Osteoblast (primary cell): ENCODE results near the gene CDK2. TPM values are rescaled to one million over a fixed set of nuclear protein-coding genes. Genes with fewer than 3 reads are reported as not detected.

Experiments used
- DNase-seq: peaks from one replicate; pipeline ENCODE4 v3.0.0; 2011; ENCODE audit warnings: low spot score, mixed read lengths; ENCODE audit not compliant: insufficient read length; ENCODE audit errors: missing footprints
- H2AFZ ChIP-seq: 2 replicates; pipeline ENCODE4 v1.6.0; 2011; ENCODE audit warnings: mild to moderate bottlenecking, low read length
- H3K27ac ChIP-seq: 2 replicates; pipeline ENCODE4 v1.5.1; 2011; ENCODE audit warnings: mild to moderate bottlenecking, low read depth, low read length, moderate library complexity
- H3K27me3 ChIP-seq: 2 replicates; pipeline ENCODE4 v1.6.0; 2012; ENCODE audit warnings: mild to moderate bottlenecking, control low read depth, inconsistent platforms, low read length, moderate library complexity; ENCODE audit not compliant: insufficient read depth
- H3K36me3 ChIP-seq: 2 replicates; pipeline ENCODE4 v1.5.1; 2011; ENCODE audit warnings: mild to moderate bottlenecking, low read length, control low read depth, moderate library complexity; ENCODE audit not compliant: insufficient read depth
- H3K4me1 ChIP-seq: 2 replicates; pipeline ENCODE4 v1.5.1; 2011; ENCODE audit warnings: mild to moderate bottlenecking, low read length, control low read depth, moderate library complexity; ENCODE audit not compliant: insufficient read depth
- H3K4me2 ChIP-seq: 2 replicates; pipeline ENCODE4 v1.6.0; 2011; ENCODE audit warnings: mild to moderate bottlenecking, low read length; ENCODE audit not compliant: insufficient read depth
- H3K4me3 ChIP-seq: fragments of 200-600 bp; sonication (generic); 3 replicates; pipeline ENCODE4 v1.5.1; 2012; ENCODE audit warnings: mild to moderate bottlenecking, low read length, inconsistent platforms; ENCODE audit not compliant: insufficient read depth
- H3K79me2 ChIP-seq: 2 replicates; pipeline ENCODE4 v1.6.0; 2012; ENCODE audit warnings: mild to moderate bottlenecking, low read length, control low read depth, inconsistent platforms; ENCODE audit not compliant: insufficient read depth
- H3K9me3 ChIP-seq: 2 replicates; pipeline ENCODE4 v1.5.1; 2011; ENCODE audit warnings: low read depth, low read length, control low read depth
- H4K20me1 ChIP-seq: 2 replicates; pipeline ENCODE4 v1.6.0; 2012; ENCODE audit warnings: mild to moderate bottlenecking, low read length, control low read depth; ENCODE audit not compliant: insufficient read depth
- CTCF ChIP-seq: IDR thresholded peaks from 2 replicates; pipeline ENCODE4 v1.5.1; 2011; ENCODE audit warnings: mild to moderate bottlenecking, low read depth, low read length, moderate library complexity; ENCODE audit errors: extremely low read depth
- total RNA-seq: library from RNA; depleted of rRNA; stranded (reverse); fragments of >200 nt; gene quantifications from 2 replicates; pipeline ENCODE4 v1.2.3, GENCODE V29; 2012

The CDK2 gene
- total RNA-seq, 1 donor = 13.4 TPM

DNA sequence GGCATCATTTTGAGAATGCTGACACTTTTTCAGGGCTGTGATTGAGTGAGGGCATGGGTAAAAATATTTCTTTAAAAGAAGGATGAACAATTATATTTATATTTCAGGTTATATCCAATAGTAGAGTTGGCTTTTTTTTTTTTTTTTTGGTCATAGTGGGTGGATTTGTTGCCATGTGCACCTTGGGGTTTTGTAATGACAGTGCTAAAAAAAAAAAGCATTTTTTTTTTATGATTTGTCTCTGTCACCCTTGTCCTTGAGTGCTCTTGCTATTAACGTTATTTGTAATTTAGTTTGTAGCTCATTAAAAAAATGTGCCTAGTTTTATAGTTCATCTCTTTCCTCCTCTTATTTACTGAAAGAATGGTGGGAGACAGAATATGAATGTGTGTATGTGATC lies 5.8 kb downstream of the CDK2 start:
- no peak for DNase-seq
- Histone ChIP-seq H3K9me3 (no peaks in the 10 kb centered on the region), H3K27ac (peak overlapping the region; percentile 99), H3K36me3 (peaks cover 8% of the 10 kb centered on the region), H4K20me1 (peaks cover 11% of the 10 kb centered on the region), H2AFZ (peak overlapping the region; percentile 84), H3K4me3 (peak overlapping the region; percentile 84), H3K27me3 (no peaks in the 10 kb centered on the region), H3K79me2 (peaks cover 50% of the 10 kb centered on the region), H3K4me2 (peak overlapping the region; percentile 99), H3K4me1 (peaks cover 33% of the 10 kb centered on the region)
- no peak for TF ChIP-seq CTCF

GRCh38 chr12:55972911-55973598 lies 6.4 kb downstream of the CDK2 start:
- peak overlapping the region; percentile 84 for H2AFZ ChIP-seq
- peaks cover 11% of the 10 kb centered on the region for H4K20me1 ChIP-seq
- peaks cover 50% of the 10 kb centered on the region for H3K79me2 ChIP-seq
- DNase-seq = peak; percentile 58
- H3K4me1 ChIP-seq = peaks cover 27% of the 10 kb centered on the region
- no peaks in the 10 kb centered on the region for H3K27me3 ChIP-seq
- peak overlapping the region; percentile 99 for H3K27ac ChIP-seq
- no peak for TF ChIP-seq CTCF
- peak overlapping the region; percentile 99 for H3K4me2 ChIP-seq
- H3K9me3 ChIP-seq = no peaks in the 10 kb centered on the region
- H3K36me3 ChIP-seq = peaks cover 8% of the 10 kb centered on the region
- peak overlapping the region; percentile 84 for H3K4me3 ChIP-seq

DNA sequence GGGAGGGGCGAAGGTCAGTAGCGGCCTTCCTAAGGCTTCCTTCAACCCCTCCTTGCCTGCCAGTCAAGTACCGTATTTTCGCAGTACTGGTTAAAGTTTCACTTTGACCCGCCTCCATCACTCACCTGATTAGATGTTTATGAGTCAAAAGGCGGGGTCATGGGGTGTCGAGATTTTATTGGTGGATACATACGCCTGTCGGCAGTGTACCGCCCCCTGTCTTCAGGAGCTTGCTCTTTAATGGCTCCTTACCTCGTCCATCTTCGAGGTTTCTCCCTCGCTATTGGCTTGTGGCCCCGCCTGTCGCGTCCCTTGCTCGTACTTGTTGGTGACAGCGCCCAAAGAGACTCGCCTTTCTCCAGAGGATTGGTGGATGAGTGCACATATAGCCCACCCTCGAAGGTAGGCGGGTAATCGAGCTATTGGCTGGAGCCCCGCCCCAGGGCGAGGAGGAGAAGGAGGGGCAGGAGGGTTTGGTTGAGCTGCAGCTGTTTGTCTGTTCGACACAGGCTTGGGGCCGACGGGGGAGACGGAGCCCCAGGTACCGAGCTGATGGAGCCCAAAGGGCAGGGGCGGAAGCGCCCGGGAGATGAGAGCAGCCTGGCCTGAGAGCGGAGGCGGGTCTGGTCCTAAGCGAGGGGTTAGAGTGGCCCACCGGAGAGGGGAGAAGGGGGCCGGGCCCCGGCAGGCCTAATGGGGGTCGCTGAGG lies 7.1 kb downstream of the CDK2 start, which contains the start of gene RAB5B:
Gene RAB5B, plus strand, starts transcription at position 480 of the 709 bp plus-strand sequence. CDS start 12,883 bp downstream, outside the sequence.
- Histone ChIP-seq H3K79me2 (peaks cover 50% of the 10 kb centered on the region), H3K9me3 (no peaks in the 10 kb centered on the region), H3K27ac (peak within 1 kb of the TSS; percentile 99), H3K27me3 (no peaks in the 10 kb centered on the region), H3K4me3 (peak within 1 kb of the TSS; percentile 97), H2AFZ (peak within 1 kb of the TSS; percentile 89), H3K4me2 (peak within 1 kb of the TSS; percentile 99), H4K20me1 (peaks cover 11% of the 10 kb centered on the region), H3K36me3 (peaks cover 8% of the 10 kb centered on the region), H3K4me1 (peaks cover 27% of the 10 kb centered on the region)
- TF ChIP-seq CTCF = no peak
- DNase-seq = peak; percentile 98

DNA sequence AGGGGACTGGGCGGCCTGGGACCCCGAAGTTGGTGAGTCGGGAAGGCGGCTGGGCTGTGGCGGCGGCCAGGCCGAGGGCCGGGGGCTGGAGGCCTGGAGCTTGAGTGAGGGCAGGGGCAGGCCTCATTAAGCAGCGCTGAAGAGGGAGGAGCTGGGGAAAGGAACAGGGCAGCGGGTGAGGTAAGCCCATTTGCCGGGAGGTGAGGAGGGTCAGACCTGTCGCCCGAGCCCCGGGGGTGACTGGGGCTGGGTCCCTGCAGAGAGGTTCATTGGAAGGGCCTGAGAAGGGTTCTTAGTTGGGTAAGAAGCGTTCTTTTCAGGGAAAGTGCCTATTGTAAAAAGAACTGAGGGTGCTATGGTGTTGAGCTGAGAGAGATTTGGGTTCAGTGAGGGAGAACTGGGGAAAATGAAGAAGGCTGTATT lies 7.7 kb downstream of the CDK2 start:
- no peak for TF ChIP-seq CTCF
- Histone ChIP-seq H3K4me3 (peak overlapping the region; percentile 97), H3K4me1 (peaks cover 27% of the 10 kb centered on the region), H3K27me3 (no peaks in the 10 kb centered on the region), H3K36me3 (peaks cover 8% of the 10 kb centered on the region), H4K20me1 (peaks cover 15% of the 10 kb centered on the region), H3K27ac (peak overlapping the region; percentile 88), H3K4me2 (peak overlapping the region; percentile 86), H3K9me3 (no peaks in the 10 kb centered on the region), H2AFZ (peak overlapping the region; percentile 89), H3K79me2 (peaks cover 56% of the 10 kb centered on the region)
- DNase-seq = peak; percentile 83
